Ishikawa (cell line): ENCODE measurements around the gene E2F2.

Experiments
- CEBPB ChIP-seq: IDR thresholded peaks from 2 replicates; pipeline ENCODE4 v1.6.1; 2012
- CREB1 ChIP-seq: IDR thresholded peaks from 2 replicates; pipeline ENCODE4 v1.6.1; 2012; ENCODE audit warnings: low read depth
- EP300 ChIP-seq: IDR thresholded peaks from 2 replicates; pipeline ENCODE4 v1.6.1; 2012; ENCODE audit warnings: borderline replicate concordance
- FOXM1 ChIP-seq: IDR thresholded peaks from 2 replicates; pipeline ENCODE4 v1.6.1; 2012; ENCODE audit warnings: low read depth, borderline replicate concordance
- MAX ChIP-seq: IDR thresholded peaks from 2 replicates; pipeline ENCODE4 v1.6.1; 2012
- RAD21 ChIP-seq: IDR thresholded peaks from 2 replicates; pipeline ENCODE4 v1.6.1; 2012; ENCODE audit warnings: low read depth
- REST ChIP-seq: IDR thresholded peaks from 2 replicates; pipeline ENCODE4 v1.6.1; 2012; ENCODE audit warnings: low read depth, mild to moderate bottlenecking
- TAF1 ChIP-seq: IDR thresholded peaks from 2 replicates; pipeline ENCODE4 v1.6.1; 2012; ENCODE audit warnings: low read depth, mild to moderate bottlenecking
- TCF12 ChIP-seq: IDR thresholded peaks from 2 replicates; pipeline ENCODE4 v1.6.1; 2012; ENCODE audit warnings: low read depth
- TEAD4 ChIP-seq: IDR thresholded peaks from 2 replicates; pipeline ENCODE4 v1.6.1; 2012
- USF1 ChIP-seq: IDR thresholded peaks from 2 replicates; pipeline ENCODE4 v1.6.1; 2012
- YY1 ChIP-seq: IDR thresholded peaks from 2 replicates; pipeline ENCODE4 v1.6.1; 2012; ENCODE audit warnings: low read depth
- ZBTB7A ChIP-seq: IDR thresholded peaks from 2 replicates; pipeline ENCODE4 v1.6.1; 2012; ENCODE audit warnings: low read depth

GRCh38 chr1:23481904-23482303 lies 49.1 kb downstream of the E2F2 start:
- TF ChIP-seq TAF1: no peak
- no peak for TF ChIP-seq EP300
- TF ChIP-seq TCF12: no peak
- no peak for TF ChIP-seq RAD21
- no peak for TF ChIP-seq TEAD4
- no peak for TF ChIP-seq YY1
- TF ChIP-seq CREB1: no peak
- no peak for TF ChIP-seq ZBTB7A
- TF ChIP-seq CEBPB: no peak
- no peak for TF ChIP-seq REST
- no peak for TF ChIP-seq FOXM1
- no peak for TF ChIP-seq USF1
- TF ChIP-seq MAX: no peak
